Osteoblast (primary cell): ENCODE results near the gene F2RL1. TPM values are rescaled to one million over a fixed set of nuclear protein-coding genes. Genes with fewer than 3 reads are reported as not detected.

ENCODE experiments used
- DNase-seq: peaks from one replicate; pipeline ENCODE4 v3.0.0; 2011; ENCODE audit warnings: low spot score, mixed read lengths; ENCODE audit not compliant: insufficient read length; ENCODE audit errors: missing footprints
- H2AFZ ChIP-seq: 2 replicates; pipeline ENCODE4 v1.6.0; 2011; ENCODE audit warnings: mild to moderate bottlenecking, low read length
- H3K27ac ChIP-seq: 2 replicates; pipeline ENCODE4 v1.5.1; 2011; ENCODE audit warnings: mild to moderate bottlenecking, low read depth, low read length, moderate library complexity
- H3K27me3 ChIP-seq: 2 replicates; pipeline ENCODE4 v1.6.0; 2012; ENCODE audit warnings: mild to moderate bottlenecking, control low read depth, inconsistent platforms, low read length, moderate library complexity; ENCODE audit not compliant: insufficient read depth
- H3K36me3 ChIP-seq: 2 replicates; pipeline ENCODE4 v1.5.1; 2011; ENCODE audit warnings: mild to moderate bottlenecking, low read length, control low read depth, moderate library complexity; ENCODE audit not compliant: insufficient read depth
- H3K4me1 ChIP-seq: 2 replicates; pipeline ENCODE4 v1.5.1; 2011; ENCODE audit warnings: mild to moderate bottlenecking, low read length, control low read depth, moderate library complexity; ENCODE audit not compliant: insufficient read depth
- H3K4me2 ChIP-seq: 2 replicates; pipeline ENCODE4 v1.6.0; 2011; ENCODE audit warnings: mild to moderate bottlenecking, low read length; ENCODE audit not compliant: insufficient read depth
- H3K4me3 ChIP-seq: fragments of 200-600 bp; sonication (generic); 3 replicates; pipeline ENCODE4 v1.5.1; 2012; ENCODE audit warnings: mild to moderate bottlenecking, low read length, inconsistent platforms; ENCODE audit not compliant: insufficient read depth
- H3K79me2 ChIP-seq: 2 replicates; pipeline ENCODE4 v1.6.0; 2012; ENCODE audit warnings: mild to moderate bottlenecking, low read length, control low read depth, inconsistent platforms; ENCODE audit not compliant: insufficient read depth
- H3K9me3 ChIP-seq: 2 replicates; pipeline ENCODE4 v1.5.1; 2011; ENCODE audit warnings: low read depth, low read length, control low read depth
- H4K20me1 ChIP-seq: 2 replicates; pipeline ENCODE4 v1.6.0; 2012; ENCODE audit warnings: mild to moderate bottlenecking, low read length, control low read depth; ENCODE audit not compliant: insufficient read depth
- total RNA-seq: library from RNA; depleted of rRNA; stranded (reverse); fragments of >200 nt; gene quantifications from 2 replicates; pipeline ENCODE4 v1.2.3, GENCODE V29; 2012
- TF ChIP-seq, protein P1 (sequence below): IDR thresholded peaks from 2 replicates; pipeline ENCODE4 v1.5.1; 2011; ENCODE audit warnings: mild to moderate bottlenecking, low read depth, low read length, moderate library complexity; ENCODE audit errors: extremely low read depth

Gene F2RL1
- total RNA-seq, 1 donor: 1.8 TPM

DNA sequence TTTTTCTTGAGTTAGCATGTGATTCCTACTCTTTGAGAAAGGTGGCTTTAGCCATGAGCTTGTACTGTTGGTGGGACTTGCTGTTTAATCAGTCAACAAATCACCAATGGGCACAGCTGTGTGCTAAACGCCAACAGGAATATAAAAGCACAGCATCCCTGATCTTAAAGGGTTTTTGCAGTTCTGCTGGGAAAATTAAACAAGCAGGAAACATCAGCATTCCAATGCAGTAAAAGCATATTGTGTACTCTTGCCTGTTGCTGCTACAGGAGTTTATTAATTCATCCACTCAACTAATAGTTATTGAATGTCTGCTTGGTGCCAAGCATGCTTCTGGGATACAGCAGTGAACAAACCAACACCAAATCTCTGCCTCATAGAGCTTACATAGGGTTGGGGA lies 27.4 kb upstream of the F2RL1 start:
- TF ChIP-seq, protein P1, sequence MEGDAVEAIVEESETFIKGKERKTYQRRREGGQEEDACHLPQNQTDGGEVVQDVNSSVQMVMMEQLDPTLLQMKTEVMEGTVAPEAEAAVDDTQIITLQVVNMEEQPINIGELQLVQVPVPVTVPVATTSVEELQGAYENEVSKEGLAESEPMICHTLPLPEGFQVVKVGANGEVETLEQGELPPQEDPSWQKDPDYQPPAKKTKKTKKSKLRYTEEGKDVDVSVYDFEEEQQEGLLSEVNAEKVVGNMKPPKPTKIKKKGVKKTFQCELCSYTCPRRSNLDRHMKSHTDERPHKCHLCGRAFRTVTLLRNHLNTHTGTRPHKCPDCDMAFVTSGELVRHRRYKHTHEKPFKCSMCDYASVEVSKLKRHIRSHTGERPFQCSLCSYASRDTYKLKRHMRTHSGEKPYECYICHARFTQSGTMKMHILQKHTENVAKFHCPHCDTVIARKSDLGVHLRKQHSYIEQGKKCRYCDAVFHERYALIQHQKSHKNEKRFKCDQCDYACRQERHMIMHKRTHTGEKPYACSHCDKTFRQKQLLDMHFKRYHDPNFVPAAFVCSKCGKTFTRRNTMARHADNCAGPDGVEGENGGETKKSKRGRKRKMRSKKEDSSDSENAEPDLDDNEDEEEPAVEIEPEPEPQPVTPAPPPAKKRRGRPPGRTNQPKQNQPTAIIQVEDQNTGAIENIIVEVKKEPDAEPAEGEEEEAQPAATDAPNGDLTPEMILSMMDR: no peak
- Histone ChIP-seq H3K27ac (peak overlapping the region; percentile 97), H3K4me3 (no peak overlapping the region), H3K4me1 (peaks cover 34% of the 10 kb centered on the region), H3K27me3 (no peaks in the 10 kb centered on the region), H3K36me3 (no peaks in the 10 kb centered on the region), H3K79me2 (no peaks in the 10 kb centered on the region), H3K4me2 (peak overlapping the region; percentile 41), H4K20me1 (no peaks in the 10 kb centered on the region), H2AFZ (peak overlapping the region; percentile 7), H3K9me3 (no peaks in the 10 kb centered on the region)
- DNase-seq: no peak

DNA sequence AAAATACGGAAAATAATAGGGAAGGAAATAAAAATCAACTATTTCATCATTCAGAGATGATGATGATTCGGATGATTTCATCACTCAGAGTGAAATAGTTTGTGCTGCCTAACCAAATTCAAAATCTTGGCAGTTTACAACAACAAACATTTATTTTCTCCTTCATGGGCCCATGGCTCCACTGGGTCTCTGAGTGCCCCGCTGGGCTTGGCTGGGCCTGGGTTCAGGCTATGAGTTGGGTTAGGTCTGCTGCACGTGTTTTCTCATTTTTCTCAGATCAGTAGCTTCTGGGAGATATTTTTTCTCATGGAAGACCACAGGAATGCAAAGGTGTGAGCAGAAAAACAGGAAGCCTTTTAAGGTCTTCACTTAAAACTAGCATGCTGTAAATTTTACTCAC lies 24.0 kb upstream of the F2RL1 start:
- Histone ChIP-seq H3K27ac (peak overlapping the region; percentile 63), H3K4me1 (peaks cover 20% of the 10 kb centered on the region), H3K9me3 (no peaks in the 10 kb centered on the region), H3K27me3 (no peaks in the 10 kb centered on the region), H3K4me3 (no peak overlapping the region), H3K36me3 (no peaks in the 10 kb centered on the region), H3K4me2 (no peak overlapping the region), H2AFZ (no peak overlapping the region), H3K79me2 (no peaks in the 10 kb centered on the region), H4K20me1 (no peaks in the 10 kb centered on the region)
- no peak for DNase-seq
- TF ChIP-seq, protein P1: no peak

DNA sequence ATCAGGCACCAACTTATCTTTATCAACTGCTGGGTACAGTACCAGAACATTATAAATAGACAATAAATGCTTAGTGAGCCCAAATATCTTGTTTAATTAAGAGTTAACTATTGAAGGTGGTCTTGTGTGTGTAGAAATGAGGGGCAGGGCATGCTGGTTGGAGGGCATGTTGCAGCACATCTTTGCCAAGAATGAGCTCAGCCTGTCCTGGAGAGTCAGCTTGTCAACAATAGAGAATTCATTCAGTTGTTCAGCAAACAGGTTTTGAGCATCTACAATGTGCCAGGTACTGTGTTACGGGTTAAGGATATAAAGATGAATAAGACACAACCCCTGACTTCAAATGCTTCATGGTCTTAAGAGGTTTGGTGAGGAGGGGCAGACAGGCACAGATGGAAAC lies 19.2 kb upstream of the F2RL1 start:
- H4K20me1 ChIP-seq: no peaks in the 10 kb centered on the region
- TF ChIP-seq, protein P1: no peak

DNA sequence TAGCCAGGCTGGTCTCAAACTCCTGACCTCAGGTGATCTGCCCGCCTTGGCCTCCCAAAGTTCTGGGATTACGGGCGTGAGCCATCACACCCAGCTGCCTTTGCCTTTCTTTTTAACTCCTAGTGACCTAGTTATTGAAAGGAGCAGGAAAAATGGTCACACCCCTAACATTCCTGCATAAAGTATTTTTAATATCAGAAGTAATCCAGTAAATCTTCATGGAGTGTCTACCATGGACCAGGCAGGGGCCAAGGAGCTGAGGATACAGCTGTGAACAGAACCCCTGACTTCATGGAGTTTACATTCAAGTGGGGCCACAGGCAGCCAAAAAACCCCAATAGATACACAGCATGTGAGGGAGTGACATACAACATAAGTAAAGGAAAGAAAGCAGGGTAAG lies 18.3 kb upstream of the F2RL1 start:
- H3K4me2 ChIP-seq: no peak overlapping the region
- no peaks in the 10 kb centered on the region for H3K79me2 ChIP-seq
- H3K36me3 ChIP-seq: no peaks in the 10 kb centered on the region
- H3K27ac ChIP-seq: peak overlapping the region; percentile 83
- H3K9me3 ChIP-seq: no peaks in the 10 kb centered on the region
- peak; percentile 62 for DNase-seq
- no peaks in the 10 kb centered on the region for H4K20me1 ChIP-seq
- H3K4me3 ChIP-seq: no peak overlapping the region
- H2AFZ ChIP-seq: no peak overlapping the region
- peaks cover 17% of the 10 kb centered on the region for H3K4me1 ChIP-seq
- TF ChIP-seq, protein P1: no peak
- no peaks in the 10 kb centered on the region for H3K27me3 ChIP-seq

More for the DNA sequence above, 19.2 kb upstream of the F2RL1 start:
- peaks cover 14% of the 10 kb centered on the region for H3K4me1 ChIP-seq
- DNase-seq: no peak
- no peaks in the 10 kb centered on the region for H3K27me3 ChIP-seq
- H3K79me2 ChIP-seq: no peaks in the 10 kb centered on the region
- no peaks in the 10 kb centered on the region for H3K36me3 ChIP-seq
- no peak overlapping the region for H3K4me3 ChIP-seq
- no peak overlapping the region for H3K4me2 ChIP-seq
- H3K27ac ChIP-seq: no peak overlapping the region
- H2AFZ ChIP-seq: peak overlapping the region; percentile 29
- no peaks in the 10 kb centered on the region for H3K9me3 ChIP-seq
